LNCaP clone FGC (cell line): ENCODE data around the gene HDAC9.

Experiments
- DNase-seq: peaks from one replicate; pipeline ENCODE4 v3.0.0-alpha.2; 2011; ENCODE audit warnings: low read depth
- H3K4me3 ChIP-seq: 2 replicates; pipeline ENCODE4 v1.5.1; 2011; ENCODE audit warnings: mild to moderate bottlenecking, low read depth, low read length, control low read depth
- TF ChIP-seq, protein P1 (sequence below): IDR thresholded peaks from 2 replicates; pipeline ENCODE4 v1.5.1; 2012; ENCODE audit warnings: mild to moderate bottlenecking; ENCODE audit not compliant: control insufficient read depth, insufficient read depth; ENCODE audit errors: extremely low read depth

The HDAC9 gene

DNA sequence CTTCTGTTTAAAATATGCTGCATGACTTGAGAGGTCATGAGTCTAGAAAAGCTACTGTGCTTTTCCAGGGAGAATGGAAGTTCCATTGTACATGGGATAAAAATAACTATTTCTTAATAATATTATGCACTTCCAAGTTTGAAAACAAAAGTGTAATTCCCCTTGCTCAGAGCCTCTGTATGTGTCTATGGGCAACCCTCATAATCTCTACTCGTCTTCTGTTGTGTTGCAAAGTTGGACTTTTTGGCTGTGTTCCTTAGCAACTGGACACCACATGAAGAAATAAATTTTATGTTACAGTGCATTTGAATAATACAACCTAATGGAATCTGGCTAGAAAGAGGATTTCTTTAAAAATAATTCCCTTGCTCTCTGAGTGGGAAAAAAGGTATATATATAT, 379.3 kb downstream of the HDAC9 start:
- no peak overlapping the region for H3K4me3 ChIP-seq
- DNase-seq, result no peak

DNA sequence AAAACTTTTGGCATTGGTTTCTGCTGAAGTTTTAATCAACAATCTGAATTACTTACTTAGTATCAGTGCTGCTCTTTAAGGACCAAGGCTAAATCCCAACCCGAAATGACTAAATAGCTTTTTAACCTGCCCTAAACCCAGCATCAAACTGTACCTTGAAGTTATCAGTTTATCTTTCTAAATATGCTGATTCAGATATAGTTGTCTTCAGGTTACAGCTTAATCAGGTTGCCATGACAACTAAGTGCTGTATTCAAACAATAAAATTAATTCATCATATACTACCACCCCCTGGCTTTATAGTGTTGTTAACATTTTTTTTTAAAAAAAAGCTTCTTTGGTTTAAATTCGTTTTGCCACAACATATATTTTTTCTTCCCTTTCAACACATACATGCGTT, 382.3 kb downstream of the HDAC9 start:
- DNase-seq, result no peak
- no peak overlapping the region for H3K4me3 ChIP-seq
- TF ChIP-seq, protein P1, sequence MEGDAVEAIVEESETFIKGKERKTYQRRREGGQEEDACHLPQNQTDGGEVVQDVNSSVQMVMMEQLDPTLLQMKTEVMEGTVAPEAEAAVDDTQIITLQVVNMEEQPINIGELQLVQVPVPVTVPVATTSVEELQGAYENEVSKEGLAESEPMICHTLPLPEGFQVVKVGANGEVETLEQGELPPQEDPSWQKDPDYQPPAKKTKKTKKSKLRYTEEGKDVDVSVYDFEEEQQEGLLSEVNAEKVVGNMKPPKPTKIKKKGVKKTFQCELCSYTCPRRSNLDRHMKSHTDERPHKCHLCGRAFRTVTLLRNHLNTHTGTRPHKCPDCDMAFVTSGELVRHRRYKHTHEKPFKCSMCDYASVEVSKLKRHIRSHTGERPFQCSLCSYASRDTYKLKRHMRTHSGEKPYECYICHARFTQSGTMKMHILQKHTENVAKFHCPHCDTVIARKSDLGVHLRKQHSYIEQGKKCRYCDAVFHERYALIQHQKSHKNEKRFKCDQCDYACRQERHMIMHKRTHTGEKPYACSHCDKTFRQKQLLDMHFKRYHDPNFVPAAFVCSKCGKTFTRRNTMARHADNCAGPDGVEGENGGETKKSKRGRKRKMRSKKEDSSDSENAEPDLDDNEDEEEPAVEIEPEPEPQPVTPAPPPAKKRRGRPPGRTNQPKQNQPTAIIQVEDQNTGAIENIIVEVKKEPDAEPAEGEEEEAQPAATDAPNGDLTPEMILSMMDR, result no peak

More for the DNA sequence above, 379.3 kb downstream of the HDAC9 start:
- TF ChIP-seq, protein P1, result no peak

DNA sequence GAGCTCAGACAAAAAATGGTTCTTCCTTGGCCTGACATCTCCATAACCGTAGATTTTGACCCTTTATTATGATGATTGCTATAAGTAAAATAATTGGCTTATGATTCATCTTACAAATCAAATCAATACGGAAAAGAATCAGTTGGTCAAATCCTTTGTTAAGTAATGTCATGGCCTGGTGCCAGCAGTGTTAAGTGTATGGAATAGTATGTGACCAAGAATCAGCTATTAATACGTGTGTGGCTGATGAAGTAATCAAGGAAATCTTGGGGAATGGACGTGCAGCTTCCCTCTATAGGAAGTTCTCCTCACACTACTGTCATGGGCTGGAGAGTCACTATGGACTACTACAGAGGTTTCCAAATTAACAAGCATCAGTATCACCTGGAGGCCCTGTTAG, 391.3 kb downstream of the HDAC9 start:
- no peak for DNase-seq
- H3K4me3 ChIP-seq, result no peak overlapping the region
- TF ChIP-seq, protein P1, result no peak

DNA sequence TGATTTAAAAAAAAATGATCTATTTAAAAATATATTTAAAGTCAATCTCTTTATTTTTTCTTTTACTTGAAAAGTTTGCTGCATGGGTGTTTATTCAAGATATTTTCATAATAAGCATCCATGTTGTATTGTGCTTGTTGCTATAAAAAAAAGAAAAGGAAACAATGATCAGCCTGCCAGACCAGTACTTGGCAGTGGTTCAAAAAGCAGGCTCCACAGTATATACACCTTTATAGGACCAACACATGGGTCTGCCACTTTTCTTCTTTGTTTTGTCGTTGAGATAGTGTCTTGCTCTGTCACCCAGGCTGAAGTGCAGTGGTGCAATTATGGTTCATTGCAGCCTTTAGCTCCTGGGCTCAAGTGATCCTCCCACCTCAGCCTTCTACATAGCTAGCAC, 393.9 kb downstream of the HDAC9 start:
- no peak overlapping the region for H3K4me3 ChIP-seq
- peak; percentile 52 for DNase-seq
- TF ChIP-seq, protein P1, result no peak

DNA sequence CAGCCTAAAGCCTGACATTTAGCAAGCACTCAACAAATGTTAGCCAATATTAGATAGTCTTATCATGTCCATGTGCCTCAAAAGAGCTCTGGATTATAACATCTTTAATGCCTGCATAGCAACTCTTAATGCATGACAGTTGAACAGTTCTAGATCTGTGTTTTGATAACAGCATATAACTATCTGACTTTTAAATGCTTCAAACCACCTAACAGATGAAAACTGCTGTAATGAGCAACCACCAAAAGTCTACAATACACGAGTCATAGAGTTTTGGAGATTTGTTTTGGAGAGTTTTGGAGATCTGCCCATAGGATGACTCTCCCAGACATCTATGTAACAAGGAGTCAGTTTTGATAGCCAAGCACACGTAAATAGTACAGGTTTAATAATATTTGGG, 394.6 kb downstream of the HDAC9 start:
- TF ChIP-seq, protein P1, result no peak
- DNase-seq, result no peak
- no peak overlapping the region for H3K4me3 ChIP-seq

DNA sequence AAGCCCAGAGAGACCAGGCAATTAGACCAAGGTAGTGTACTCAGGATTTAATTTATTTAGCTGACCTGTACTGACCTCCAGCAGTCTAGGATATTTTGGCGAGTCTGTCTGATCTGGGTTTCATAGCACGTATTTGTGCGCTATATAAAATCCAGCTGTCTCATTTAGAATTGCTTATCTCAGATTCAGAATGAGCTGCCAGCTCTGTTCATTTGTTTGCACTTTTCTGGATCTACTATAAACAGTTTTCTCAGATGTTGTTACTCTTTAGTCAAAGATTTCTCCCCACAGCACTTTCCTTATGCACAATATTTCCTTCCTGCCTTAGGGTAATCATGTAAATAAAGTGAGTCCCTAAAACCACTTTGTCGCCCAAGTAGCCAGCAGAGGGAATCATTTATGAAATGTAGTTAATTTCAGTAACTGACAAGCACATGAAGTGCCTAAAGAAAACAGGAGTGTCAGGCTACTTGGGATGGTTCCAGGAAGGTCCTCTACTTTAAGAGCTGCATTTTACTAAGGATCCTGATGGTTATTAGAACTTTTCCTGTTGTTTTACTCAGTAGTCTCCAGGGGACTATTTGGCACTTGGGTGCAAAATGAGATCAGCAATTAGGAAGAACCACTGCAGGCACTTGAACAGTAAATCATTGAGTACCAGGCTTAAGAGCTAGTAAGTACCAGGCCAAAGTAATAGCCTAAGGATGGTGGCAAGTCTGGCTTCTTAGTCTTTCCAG, 395.5 kb downstream of the HDAC9 start:
- H3K4me3 ChIP-seq, result no peak overlapping the region
- TF ChIP-seq, protein P1, result no peak
- no peak for DNase-seq

DNA sequence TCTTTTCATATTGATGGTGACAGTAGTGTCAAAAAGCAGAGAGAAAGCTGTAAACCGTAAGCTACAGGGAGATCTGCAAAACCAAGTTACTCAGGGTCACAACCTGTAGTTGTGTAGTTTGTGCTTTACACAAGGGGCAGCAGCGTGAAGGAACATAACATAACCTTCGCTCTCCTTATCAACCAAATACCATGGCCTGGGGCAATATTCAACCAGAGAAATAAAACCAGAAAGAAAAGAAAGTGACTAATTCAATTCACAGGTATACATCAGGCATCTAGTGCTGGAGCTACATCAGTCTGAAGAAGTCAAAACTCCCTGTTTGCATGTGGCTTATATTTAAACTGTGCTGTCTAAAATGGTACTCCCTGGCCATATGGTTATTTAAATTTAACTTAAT, 397.6 kb downstream of the HDAC9 start:
- no peak overlapping the region for H3K4me3 ChIP-seq
- DNase-seq, result no peak
- TF ChIP-seq, protein P1, result no peak
